HG03378 (cell line): ENCODE measurements around the gene MON1A.

Experiments used
- ATAC-seq: cut with Tn5 transposase; IDR thresholded peaks from one replicate; pipeline ENCODE4 v1.9.1; 2021; ENCODE audit warnings: mild to moderate bottlenecking, moderate library complexity; ENCODE audit not compliant: unreplicated experiment

Gene MON1A

DNA sequence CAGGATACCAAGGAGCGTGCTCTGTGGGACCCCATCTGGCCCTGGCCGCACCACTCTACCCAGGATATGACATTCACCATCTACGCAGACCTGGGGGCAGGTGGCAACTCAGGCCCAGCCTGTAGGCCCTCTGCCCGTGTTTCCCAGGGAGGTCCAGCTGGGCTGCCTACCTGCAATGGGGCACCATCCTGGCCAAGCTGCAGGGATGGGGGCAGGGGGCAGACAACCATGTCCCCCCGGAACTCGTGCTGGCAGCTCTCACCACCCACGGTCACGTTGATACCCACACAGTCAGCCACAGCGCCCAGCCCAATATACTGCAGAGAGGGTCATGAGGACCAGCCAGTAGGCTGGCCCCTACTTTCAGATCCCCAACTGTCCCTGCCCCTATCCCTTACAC, 33.8 kb downstream of the MON1A start:
- ATAC-seq, result no peak

DNA sequence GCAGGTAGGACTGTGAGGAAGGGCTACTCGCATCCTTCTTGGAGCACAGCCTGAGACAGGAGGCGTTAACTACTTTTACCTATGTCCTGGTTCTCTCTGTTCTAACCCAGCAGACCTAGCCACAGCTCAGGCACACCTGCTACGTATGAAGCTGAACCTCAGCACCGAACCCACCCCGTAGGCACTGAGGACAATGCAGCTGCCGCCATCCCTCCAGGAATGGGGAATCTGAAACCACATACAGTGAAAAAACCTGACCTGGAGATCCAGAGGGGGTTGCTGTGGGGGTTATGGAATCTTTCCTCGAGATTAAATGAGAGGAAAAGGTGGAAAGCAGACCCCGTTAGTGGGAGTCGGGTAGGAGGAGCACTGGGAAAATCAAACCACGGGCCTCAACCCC, 40.3 kb downstream of the MON1A start:
- ATAC-seq, result no peak

GRCh38 chr3:49886922-49887265, 42.7 kb downstream of the MON1A start:
- ATAC-seq, result no peak

DNA sequence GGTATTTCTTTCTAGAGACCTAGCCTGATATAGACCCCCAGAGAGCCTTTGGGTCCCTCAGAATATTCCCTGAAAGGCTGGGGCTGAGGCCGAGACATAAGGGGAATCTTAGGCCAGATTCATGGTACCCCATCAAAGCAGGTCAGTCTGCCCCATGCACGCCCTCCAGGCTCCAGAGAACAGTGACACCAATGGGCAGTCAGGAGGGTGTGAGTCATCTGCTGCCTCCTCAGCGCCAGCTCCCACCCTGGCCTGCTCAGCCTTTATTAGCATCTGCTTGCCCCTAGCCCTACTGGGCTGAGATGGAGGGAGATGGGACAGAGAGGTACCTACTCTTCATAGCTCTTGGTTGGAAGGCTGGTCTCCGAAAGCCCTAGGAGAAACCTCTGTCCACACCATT, 45.6 kb downstream of the MON1A start:
- ATAC-seq, result no peak

DNA sequence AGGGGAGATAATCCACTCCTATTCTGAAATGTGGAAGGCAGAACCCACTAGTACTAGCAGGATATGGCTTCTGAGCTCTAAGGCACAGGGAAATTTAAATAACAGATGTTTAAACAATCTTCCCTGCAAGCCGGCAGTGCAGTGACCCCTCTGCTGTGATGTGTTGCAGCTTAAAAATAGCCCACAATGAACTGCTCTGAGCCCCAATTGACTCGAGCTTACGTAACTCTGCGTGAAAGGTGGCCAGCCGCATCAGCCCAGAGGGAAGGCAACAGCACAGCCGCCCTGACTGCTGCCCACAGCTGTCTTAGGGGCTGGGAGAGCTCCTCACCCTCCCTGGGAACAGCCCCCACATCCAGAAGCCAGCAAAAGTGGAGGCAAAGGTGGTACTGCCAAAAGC, 47.4 kb downstream of the MON1A start:
- no peak for ATAC-seq

DNA sequence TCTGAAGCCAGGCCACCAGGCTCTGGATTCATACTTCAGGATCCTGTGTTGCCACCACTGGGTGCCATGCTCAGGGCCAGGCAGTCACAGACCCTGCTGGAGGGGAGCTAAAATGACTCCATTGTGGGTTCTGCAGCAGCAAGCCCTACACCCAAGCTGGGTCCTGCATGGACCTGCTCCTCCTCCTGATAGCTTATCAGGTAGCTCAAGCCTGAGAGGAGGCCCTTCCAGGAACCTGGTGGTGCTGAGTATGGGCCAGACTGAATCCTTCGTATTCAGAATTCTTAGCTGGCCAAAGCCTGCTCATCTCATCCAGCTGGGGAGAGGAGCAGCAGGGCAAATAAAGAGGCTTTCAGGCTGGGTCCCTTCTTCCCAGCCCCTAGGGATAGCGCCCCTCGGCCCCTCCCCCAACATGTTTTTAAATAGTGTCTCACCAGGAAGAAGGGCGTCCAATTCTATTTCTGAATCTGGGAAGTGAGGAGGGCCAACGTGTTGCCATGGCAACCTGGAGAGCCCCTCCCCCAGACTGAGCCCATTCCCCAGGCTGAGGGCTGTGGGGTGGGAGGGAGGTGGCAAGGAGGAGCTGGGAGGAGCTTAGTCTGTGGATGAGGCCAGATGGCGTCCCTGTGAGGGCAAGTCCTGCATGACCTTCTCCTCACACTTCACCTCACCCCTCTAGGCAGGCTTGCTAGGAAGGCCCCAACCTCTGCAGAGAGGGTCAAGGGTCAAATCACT, 48.9 kb downstream of the MON1A start:
- no peak for ATAC-seq

DNA sequence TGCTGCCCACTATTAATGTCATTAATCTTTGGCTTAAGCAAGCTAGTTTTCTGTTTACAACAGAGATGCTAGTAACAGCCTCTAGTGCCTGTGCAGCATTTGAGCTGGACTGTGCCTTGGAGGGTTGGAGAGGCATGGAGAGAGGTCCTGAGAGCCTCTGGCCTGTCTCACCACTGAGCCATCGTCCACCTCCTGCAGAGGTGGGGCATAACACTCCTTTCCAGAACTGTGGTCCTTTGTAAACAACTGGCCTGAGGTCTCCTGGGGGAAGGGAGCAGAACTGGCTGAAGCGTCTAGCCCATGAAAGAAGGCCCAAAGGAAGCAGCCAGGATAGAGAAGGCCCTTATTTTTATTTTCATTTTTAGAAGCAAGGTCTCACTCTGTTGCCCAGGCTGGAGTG, 49.9 kb downstream of the MON1A start:
- no peak for ATAC-seq

DNA sequence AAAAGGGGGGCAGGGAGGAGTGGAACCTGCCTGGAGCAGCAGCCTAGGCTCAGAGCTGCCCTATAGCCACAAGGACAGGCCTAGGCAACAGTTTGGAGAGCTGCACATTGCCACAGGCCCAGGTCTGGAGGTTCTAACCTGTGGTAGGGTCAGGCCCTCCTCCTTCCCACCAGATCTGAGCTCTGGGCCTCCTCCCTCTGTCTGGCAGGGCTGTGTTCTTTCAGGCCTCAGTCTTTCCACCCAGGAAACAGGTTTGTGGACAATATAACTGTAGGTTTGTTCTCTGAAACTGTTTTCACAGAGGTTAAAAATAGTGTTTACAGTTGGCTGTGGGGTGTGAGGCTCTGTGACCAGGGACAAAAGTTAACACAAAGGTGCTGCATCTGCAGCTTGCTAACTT, 50.9 kb downstream of the MON1A start:
- ATAC-seq, result no peak

DNA sequence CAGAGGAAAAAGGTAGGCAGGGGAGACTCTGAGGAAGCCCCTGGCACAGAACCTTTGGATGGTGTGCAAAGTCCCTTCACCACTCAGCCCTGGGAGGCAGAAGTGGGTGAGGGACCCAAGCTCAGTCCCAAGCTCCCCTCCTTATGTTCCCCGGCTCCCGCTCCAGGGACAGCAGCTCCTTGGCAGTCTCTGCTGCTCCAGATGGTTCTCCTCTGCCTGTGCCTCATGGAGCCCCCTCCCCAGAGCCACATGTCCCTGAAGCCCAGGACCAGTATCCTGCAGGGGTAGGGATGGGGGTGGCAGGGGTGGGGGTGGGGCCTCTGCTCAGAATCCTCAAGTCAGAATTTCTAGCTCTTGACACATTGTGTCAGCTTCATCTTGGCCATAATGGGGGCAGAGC, 51.9 kb downstream of the MON1A start:
- no peak for ATAC-seq

DNA sequence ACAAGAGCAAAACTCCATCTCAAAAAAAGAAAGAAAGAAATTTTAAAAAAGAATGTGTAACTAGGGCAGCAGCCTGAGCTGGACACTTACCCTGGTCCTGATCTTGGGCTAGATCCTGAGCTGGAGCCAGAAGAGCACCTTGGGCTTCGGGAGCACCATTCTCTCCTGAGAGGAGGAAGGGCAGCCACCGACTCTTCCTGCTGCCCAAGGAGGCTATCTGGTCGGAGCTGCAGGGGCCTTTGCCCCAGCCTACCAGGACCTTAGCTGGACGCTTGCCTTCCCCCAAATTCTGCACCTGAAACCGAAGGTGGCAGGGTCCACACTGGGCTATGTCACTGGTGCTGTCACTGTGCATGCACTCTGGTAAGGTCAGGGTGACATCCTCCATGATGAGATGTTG, 53.0 kb downstream of the MON1A start:
- ATAC-seq, result no peak

GRCh38 chr3:49873623-49874022, 56.0 kb downstream of the MON1A start:
- no peak for ATAC-seq

DNA sequence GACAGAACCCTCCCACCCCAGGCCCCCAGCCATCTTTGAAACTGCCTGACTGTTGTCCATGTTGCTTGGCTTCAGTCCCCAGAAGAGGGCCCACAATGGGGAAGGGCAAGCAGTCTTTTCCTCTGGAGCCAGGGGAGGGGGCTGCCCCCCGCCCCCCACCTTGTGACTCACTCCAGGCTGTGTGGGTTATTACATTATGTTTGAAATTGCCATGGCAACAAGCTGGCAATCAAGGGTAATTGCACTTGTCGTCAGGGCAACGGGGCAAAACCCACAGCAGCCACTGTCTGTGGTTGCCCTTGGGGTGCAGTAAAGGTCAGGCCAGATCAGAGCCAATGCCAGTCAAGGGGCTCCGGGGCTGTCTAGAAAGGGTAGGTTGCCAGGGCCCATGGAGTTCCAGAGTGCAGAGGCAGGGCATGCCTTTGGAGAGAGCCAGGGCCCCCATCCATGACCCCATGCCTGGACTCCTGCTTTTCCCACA, 56.8 kb downstream of the MON1A start:
- no peak for ATAC-seq

- no peak for ATAC-seq
Measured at GRCh38 chr3:49871531-49872153, 58.0 kb downstream of the MON1A start.

DNA sequence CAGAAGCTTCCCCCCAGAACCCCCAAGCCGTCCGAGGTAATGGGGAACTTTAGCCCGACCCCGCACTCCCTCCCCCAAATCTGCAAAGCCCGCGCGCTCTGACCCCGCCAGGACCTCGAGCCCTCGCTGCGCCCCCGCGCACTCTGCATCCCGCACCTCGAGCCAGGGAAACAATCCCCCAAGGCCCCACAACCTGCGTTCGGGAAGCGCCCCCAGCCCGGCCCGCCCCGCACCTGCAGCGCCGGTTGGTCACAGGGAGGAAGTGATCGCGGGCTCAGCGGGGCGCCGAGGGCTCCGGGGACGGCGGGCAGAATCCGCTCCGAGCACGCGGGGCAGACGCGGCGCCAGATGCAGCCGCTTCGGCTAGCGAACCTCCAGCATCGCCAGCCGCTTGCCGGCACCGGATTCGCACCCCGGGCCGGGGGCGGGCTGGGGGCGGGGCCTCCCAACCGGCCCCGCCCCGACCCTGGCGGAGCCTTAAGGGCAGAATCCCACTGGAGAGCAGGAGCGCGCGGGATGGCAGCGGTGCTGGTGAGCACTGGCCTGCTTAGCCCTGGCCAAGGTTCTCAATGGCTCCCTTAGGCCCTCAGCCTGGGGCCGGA, 60.0 kb downstream of the MON1A start, which contains the start of gene CAMKV:
TSS of gene CAMKV (minus strand) at position 382 of the 602 bp plus-strand sequence. CDS start 7,518 bp downstream, outside the sequence.
- no peak for ATAC-seq

- no peak for ATAC-seq
Measured at GRCh38 chr3:49868862-49869466, 60.6 kb downstream of the MON1A start.

- ATAC-seq, result no peak
Measured at GRCh38 chr3:49867871-49868321, 61.7 kb downstream of the MON1A start.

- no peak for ATAC-seq
Measured at GRCh38 chr3:49867400-49867799, 62.2 kb downstream of the MON1A start.

DNA sequence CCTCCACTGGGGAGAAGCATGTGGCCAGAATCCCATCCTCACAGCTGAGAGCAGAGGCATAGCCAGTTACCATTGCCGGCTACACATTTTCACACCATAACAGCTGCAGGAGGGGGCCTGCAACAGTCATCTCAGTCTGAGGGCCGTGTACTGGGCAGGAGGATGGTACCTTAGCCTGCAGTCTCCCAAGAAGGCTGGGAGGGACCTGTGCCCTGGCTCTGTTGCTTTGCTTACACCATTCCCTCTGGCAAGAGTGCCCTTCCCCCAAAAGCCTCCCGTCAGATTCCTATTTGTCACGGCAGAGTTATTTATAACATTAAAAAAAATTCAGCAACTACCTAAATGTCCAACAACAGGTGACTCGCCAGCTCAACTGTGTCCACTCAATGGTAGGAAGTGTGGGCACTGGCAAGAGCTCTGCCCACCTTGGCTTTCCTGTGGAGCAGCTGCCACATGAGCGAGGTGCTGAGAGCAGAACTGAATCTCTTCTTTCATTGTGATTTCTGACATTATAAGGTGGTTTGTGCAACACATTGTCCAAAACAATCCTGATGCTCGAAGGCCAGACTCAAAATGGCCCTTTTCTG, 64.3 kb downstream of the MON1A start:
- ATAC-seq, result no peak

DNA sequence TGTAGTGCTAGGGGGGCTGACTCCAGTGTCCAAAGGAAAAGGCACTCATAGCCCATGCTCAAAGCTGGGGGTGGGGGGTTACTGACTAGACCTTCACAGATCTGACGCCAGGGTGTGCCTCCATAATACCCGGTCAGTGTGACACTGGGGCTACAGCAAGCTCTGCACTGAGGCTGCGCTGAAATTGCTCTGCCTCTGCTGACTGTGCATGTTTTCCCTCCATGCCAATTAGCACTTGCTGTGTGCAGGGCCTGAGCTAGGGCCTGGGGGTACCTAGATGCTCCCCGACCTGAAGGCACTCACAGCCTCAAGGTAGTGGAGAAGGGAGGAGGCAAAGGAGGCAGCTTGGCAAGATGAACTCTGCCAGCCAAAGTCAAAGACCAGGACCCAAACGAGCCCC, 65.1 kb downstream of the MON1A start:
- ATAC-seq, result no peak

- no peak for ATAC-seq
Measured at GRCh38 chr3:49859576-49860305, 69.9 kb downstream of the MON1A start.
